Effector CD8-positive, alpha-beta T cell (primary cell): ENCODE results near the gene RHEB.
"Not testable (repeated sequence)": the region's sequence is repeated elsewhere in the genome, so short reads cannot be mapped to it uniquely, and the experiment has no call there.

ENCODE experiments used
- DNase-seq: peaks from one replicate; lab custom pipeline; 2025; lab: John Stamatoyannopoulos, UW
- total RNA-seq, 4 experiments: gene quantifications; one replicate each; lab custom pipeline; 2026; lab: John Stamatoyannopoulos, UW

Gene RHEB, protein sequence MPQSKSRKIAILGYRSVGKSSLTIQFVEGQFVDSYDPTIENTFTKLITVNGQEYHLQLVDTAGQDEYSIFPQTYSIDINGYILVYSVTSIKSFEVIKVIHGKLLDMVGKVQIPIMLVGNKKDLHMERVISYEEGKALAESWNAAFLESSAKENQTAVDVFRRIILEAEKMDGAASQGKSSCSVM
- total RNA-seq, result 31.3 to 57.9 (median 36.3) reads per million in 4 experiments

DNA sequence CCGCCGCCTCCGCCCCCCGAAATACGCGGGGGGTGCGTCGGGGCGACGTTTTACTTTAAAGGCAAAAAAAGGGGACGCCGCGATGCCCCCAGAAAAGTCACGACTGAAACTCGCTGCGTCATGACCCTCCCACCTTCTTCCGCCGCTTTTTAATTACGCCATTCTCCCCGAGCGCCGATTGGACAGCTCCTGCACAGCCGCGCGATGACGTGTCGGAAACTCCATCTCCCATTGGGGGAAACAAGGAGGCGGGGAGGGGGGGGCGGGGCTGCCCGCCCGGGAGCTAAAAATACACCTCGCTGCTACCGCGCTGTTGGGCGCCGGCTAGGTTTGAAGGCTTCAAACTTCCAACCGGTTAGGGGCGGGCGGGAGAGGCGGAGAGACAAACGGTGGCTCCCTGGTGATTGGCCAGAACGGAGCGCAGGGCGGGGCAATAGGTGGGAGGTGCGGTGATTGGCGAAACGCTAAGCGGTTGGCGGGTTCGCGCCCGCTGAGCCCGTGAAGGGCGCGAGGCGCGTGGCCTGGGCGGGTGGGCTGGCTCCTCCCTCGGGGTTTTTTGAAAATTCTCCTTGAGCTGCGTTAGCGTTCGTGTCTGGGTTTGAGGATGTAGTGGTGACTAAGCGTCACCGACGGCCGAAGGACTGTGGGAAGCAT, at the start of gene RHEB:
Gene RHEB (minus strand): TSS at position 131 of the 654 bp plus-strand sequence. CDS start 384 bp downstream, outside the sequence.
- DNase-seq, result peak; percentile 99

DNA sequence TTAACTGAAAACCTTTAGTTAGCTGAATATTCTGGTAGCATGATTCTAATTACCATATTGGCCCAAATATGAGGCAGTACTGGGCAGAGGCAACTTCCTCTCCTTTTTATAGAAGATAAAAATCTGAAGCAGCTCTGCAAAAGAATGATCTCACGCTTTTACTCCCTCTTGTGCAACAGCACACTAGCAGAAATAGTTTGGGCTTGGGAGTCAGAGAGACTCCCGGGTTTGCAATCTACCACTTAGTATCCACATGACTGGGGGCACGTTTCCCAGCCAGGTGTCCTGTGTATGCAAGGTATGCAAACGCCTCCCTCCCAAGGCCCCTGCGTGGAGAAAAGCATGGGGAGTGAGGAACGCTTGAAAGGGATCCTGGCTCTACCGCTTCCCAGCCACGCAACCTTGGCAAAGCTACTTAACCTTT, 47.2 kb upstream of the RHEB start:
- no peak for DNase-seq

DNA sequence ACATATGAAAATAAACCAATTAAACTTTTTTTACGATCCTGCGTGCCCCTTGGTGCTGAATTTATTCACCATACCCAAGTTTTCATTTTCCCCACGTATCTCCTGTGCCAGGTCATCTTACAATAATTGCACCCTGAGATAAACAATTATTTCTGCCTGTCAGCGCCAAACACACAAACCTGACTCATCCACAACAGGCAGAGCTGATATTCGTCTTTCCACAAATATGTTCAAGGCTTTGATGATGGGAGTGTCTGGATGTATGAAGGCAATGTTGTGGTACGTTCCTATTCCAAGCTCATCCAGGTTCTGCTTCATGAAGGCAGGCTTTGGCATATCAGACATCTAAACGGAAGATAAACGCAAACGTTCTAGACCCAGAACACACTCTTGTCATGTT, 45.8 kb upstream of the RHEB start:
- DNase-seq, result no peak

DNA sequence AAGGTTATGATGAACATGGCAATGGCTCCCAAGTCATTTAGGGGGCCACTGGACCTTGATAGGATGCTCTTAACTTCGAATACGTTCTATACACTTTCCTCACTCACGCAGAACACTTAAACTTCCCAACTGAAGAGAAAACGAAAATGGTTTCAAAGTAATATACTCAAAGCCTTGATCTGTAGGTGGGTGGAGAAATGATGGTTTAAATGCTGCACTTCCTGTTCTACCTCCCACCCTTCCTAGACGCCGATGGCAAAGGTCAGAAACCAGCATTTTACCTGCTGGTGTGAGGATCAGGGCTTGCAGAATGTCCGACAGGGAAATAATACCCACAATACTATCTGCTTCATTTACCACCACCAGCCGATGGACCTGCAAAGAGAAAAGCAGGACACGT, 40.5 kb upstream of the RHEB start:
- DNase-seq, result no peak

DNA sequence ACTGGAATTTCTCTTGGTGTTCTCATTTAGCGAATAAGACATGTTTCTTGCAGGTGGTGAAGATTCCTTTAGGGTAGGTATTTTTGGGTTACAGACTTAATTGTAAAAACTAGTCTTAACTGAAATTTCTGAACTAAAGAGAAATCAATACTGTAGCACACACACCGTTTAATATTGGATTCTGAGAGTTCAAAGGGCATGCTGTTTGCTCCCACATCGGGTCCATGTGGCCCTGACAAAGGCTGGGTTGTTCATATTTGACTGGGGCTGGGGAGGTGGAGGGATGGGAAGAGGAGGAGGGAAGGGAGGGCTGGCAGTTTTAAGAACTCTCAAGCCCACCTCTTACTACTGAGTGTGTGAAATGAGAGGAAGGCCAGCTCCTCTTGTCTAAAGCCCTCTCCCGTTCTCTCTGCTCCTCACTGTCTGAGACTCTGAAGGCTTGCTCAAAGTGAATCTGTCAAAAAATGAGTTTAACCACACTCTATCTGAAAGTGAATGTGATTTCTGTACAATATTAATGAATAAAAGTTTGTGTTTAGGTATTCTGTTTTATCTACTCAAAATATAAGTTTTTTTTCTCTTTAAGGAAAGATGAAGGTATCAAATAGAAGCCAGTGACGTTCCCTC, 40.0 kb upstream of the RHEB start:
- no peak for DNase-seq

DNA sequence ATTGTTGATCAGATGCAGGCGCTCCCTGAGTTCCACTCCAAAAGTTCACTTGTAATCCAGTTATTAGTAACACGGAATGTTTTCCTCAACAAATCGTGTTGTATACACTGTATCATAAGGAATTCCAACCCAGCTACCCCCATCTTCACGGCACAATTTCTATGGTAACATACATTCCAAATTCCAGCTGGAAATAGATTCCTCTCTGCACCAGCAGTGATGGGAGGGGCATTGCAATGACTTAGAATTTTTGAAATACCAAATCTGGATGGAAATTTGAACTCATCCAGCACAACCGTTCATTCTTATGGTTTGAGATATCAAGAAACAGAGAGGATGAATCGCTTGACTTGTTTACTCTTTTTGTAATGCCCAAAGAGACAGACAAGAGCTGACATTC, 38.9 kb upstream of the RHEB start:
- DNase-seq, result no peak

DNA sequence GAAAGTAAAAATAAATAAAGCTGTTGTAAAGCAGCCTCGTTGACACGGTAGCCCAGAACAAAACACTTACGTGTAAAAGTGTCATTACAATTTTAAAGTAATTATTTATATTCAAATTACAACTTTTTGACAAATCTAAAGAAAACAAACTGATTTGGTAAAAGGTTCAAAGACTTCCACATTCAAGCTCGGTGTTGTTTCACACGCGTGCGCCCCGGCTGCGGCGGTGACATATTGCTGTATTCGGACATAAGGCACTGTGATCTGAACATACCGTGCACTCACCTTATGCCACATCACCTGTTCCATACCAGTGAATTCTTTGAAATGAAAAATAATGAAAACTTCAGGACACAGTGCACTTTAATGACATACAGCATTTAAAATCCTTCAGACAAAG, 36.9 kb upstream of the RHEB start:
- no peak for DNase-seq

DNA sequence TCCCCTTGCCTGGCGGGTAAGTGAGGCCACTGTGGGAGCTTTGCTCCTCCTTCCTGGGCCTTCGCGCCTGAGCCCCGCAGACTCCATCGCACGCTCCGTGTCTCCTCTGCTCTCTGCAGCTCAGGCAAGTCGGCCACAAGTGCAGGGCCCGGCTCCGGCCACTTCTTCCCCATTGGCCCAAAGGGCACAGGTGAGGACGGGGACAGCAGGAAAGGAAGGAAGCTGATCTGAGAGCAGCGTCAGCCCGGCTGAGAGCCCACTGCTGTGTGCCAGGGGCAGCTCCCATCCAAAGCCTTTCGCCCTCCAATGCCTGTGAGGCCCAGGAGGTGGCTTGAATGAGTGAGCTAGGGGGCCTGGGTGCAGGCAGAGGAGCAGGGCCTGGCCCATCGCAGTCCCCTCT, 33.7 kb upstream of the RHEB start:
- no peak for DNase-seq

DNA sequence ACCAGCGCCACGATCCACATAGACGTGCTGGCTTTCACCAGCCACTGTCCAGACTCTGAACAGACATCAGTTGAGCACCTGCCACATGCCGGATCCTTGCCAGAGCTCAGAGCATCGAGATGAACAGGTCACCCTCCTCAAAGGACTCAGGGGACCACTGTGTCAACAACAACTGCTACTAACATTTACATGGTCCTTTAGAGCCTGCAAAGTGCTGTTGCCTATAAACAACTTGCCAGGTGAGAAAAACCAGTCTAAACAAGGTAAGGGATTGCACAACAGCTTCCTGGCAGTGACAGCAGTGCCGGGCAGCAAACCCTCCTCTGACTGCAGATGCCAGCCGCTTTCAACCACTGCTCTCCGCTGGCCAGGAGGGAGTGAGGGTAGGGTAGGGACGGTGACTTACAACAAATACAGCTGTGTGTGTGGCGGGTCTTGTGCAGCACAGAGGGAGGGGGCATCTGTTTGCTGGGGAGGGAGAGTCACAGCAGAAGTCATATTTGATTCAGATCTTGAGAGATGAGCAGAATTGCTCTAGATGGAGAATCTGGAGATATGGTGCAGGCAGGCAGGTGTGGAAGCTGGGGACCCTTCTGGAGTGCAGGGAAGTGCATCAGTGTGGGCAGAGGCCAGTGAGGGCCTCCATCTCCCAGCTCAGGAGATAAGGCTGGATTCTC, 32.8 kb upstream of the RHEB start:
- DNase-seq, result no peak

DNA sequence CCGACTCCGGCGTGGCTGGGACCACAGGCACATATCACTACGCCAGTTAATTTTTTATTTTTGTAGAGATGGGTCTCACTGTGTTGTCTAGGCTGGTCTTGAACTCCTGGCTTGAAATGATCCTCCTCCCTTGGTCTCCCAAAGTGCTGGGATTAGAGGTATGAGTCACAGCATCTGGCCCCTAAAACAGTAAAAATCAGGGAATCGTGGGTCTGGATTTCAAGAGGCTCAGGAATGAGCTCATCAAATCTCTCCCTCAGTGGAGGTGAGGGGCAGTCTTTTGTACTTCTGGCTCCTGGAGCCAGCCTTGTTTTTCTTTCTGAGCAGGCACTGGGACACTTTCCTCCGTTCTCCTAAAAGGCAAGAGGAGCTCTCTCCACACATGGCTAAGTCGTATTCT, 32.1 kb upstream of the RHEB start:
- no peak for DNase-seq

DNA sequence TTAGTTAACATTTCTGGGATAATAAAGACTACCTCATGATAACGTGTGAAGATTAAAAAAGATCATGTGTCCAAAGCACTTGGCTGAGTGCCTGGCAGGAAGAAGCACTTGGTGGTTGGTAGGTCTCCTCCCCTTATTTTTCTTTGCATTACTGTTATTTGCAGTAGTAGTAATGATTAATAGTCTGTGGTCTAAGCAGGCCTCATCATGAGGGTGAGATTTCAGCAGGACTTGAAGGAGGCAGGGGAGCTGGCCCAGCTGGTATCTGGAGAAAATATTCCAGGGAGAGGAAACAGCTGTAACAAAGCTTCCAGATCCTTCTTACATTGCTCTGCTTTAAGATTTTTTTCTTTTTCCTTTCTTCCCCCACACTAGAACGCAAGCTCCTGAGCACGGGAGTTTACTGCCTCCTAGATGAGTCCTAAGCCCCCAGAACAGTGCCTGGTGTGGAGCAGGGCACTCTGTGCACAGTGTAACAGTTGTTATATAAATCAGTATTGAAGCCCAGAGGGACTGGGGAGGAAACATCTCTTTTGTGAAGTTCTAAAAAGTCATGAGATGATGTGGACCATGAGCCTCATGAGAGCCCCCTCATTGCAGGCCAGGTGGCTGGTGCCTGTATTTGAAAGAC, 31.1 kb upstream of the RHEB start:
- DNase-seq, result no peak

DNA sequence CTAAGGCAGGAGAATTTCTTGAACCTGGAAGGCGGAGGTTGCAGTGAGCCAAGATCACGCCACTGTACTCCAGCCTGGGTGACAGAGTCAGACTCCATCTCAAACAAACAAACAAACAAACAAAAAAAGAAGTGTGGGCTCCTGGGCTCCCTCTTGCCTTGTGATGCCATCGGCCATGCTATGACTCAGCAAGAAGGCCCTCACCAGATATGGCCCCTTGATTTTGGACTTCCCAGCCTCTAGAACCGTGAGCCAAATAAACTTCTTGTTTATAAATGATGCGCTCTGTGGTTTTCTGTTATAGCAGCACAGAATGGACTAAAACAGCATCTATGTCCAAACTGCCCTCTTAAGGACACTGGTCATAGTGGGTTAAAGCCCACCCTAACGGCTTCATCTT, 29.9 kb upstream of the RHEB start:
- no peak for DNase-seq

DNA sequence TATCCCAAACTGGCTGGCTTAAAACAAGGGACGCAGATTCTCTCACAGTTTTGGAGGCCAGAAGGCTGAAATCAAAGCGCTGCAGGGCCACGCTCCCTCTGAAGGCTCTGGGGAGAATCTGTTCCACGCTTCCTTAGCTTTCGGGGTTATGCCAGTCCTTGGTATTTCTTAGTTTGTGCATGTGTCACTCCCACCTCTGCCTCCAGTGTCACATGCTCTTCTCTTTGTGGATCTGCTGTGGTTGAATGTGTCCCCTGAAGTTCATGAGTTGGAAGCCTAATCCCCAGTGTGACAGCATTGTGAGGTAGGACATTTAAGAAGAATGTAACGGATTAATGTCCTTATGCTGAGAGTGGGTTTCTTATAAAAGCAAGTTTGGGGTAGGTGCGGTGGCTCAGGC, 29.4 kb upstream of the RHEB start:
- DNase-seq, result no peak

DNA sequence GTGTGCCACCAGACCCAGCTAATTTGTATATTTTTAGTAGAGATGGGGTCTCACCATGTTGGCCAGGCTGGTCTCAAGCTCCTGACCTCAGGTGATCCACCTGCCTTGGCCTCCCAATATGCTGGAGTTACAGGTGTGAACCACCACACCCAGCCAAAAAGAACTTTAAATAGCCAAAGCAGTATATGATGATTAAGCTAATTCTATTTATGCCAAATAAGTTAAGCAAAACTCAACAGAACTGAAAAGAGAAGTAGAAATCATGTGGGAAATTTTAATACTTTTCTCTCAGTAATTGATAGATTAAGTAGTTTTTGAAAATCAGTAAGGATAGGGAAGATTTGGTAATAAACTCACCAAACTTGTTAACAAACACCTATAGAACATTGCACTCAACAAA, 24.5 kb upstream of the RHEB start:
- DNase-seq, result no peak

DNA sequence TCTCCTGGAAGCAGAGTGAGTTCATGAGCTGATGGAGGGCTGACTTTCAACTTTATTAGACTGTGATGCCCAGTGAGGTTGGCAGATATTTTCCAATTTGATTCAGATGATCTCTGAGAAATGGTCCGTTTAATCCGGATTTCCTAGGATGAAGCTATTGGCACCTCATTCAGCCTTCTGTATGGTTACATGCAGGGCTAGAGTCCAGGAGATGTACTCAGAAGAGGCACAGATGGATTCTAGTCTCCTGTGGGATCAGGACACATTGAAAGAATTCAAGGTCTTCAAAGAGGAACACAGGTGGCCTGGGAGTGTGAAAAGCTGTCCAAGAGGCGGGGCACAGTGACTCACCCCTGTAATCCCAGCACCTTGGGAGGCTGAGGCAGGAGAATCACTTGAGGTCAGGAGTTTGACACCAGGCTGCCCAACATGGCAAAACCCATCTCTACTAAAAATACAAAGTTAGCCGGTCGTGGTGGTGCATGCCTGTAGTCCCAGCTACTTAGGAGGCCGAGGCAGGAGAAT, 23.0 kb upstream of the RHEB start:
- DNase-seq, result no peak

DNA sequence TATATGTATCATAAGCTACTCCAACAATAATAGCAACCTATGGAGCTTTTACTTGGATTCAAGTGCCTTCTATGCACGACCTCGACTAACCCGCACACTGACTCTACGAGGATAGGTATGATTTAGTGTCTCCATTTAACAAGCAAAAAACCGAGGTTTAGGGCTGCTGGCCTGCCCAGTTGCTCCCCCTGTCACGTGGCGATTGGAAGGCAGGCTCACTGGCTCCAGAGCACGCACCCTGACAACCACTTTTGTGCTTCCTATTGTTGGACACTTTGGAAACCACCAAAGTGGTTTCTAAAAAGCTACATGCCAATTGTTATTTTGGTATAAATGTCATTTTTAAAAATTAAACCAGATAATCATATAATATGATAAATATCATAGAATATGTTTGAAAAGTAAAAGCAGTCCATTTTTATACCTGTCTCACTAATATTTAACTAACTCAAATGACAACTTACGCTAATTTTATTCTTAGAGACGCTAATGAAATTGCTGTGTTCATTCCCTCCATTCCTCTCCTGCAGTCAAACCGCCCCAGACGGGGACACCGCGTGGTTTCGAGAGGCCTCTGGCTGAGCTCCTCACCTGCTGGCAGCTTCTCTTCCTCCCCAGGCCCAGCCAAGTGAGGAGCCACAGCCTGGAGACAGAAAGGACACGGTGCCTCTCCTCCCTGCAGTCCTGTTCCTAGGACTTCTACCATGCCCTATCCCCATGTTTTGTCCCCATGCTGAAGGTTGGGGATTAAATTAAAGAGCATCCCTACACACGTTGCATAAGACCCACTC, 22.2 kb upstream of the RHEB start:
- DNase-seq, result no peak

DNA sequence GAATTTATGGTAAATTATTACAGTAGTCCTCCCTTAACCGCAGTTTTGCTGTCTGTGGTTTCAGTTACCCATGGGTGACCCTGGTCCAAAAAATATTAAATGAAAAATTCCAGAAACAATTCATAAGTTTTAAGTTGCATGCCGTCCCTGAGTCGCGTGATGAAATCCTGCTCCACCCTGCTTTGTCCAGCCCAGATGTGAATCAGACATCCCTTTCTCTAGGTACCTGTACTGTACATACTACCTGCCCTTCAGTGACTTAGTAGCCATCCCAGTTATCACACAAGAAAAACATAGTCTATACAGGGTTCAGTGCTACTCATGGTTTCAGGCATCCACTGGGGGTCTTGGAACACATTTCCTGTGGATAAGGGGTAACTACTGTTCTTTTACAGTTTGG, 20.5 kb upstream of the RHEB start:
- no peak for DNase-seq

DNA sequence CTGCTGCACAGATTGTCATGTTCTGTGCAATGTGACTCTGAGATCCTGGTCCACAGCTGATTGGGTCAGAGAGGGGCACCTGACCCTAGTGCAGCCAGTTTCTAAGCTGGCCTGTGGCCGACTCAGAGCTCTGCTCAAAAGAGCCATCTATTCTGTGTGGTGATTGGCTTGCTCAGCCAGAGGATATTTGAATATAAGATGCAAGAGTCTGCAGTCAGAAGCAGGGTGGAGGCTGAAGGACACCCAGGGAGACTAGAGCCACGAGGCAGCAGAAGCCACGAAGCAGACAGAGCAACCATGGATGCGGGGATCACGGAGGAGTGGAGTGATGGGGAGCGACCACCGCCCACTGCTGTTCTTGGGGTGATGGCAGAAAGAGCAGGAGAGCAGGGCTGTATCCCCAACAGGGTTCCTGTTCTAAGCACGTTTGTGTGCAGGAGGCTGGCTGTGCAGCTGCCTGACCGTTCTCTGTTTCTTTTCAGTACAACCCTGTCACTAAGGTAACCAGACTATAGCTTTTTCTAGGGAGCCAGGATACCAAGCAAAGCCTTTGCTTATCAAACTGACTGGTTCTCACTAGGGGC, 19.5 kb upstream of the RHEB start:
- no peak for DNase-seq

DNA sequence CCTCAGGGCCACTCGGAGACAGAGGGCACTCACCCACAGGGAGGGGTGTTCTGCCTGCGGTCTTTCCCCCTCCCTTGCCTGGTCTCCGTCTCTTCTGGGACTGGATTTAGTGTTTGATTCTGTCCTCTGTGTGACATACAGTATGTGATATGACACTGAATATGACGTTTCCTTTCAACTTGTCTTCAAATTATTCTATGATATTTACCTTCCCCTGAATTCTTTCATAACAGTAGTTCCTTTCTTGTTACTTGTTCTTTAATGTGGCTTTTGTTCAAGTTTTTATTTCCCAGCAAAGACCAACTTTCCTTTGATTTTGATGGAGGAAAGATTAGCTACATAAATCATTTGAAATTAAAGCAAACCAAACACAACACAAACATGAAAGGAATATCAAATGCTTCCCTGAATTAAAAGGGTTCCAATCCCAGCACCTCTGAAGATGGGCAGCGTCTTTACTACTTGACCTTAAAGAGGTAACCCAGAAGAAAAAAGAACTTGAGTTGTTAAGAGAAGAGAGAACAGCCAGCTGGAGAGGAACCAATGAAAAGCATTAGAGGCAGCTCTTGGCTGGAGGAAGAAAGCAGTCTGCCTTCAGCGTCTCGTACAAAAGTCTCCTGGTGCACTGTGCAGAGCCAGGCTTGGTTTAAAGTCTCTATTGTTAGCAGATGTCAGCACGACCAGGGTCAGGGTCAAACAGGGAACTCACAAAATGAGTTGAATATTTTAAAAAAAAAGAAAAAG, 18.3 kb upstream of the RHEB start:
- no peak for DNase-seq

DNA sequence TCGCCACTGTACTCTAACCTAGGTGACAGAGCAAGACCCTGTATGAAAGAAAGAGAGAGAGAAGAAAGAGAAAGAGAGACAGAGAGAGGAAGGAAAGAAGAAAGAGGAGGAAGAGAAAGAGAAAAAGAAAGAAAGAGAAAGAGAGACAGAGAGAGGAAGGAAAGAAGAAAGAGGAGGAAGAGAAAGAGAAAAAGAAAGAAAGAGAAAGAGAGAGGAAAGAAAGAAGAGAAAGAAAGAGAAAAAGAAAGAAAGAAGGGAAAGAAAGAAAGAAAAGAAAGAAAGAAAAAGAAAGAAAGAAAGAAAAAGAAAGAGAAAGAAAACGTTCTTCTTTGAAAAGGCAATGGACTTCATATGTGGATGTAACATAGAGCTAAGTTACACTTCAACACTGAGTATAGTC, 16.5 kb upstream of the RHEB start:
- not testable (repeated sequence) for DNase-seq
